Epithelial cell of esophagus (primary cell): ENCODE data around the gene IER3.

Experiments used
- DNase-seq: peaks from one replicate; pipeline ENCODE4 v3.0.0; 2010; ENCODE audit warnings: low read depth
- H3K4me3 ChIP-seq: 2 replicates; pipeline ENCODE4 v1.5.1; 2011; ENCODE audit warnings: mild to moderate bottlenecking, low read length, control low read depth
- CTCF ChIP-seq: IDR thresholded peaks from 2 replicates; pipeline ENCODE4 v1.5.1; 2011; ENCODE audit warnings: low read depth, mild to moderate bottlenecking, low read length, control low read depth, inconsistent platforms; ENCODE audit not compliant: insufficient read depth; ENCODE audit errors: missing control alignments

Gene IER3

GRCh38 chr6:30735668-30736314 is 8.6 kb downstream of the IER3 start:
- no peak for TF ChIP-seq CTCF
- H3K4me3 ChIP-seq: no peak overlapping the region
- DNase-seq: no peak

- no peak for TF ChIP-seq CTCF
- DNase-seq: no peak
- H3K4me3 ChIP-seq: no peak overlapping the region
Measured at GRCh38 chr6:30732237-30732943, 12.0 kb downstream of the IER3 start.

- TF ChIP-seq CTCF: peak; percentile 87
- DNase-seq: peak; percentile 91
- H3K4me3 ChIP-seq: peak overlapping the region; percentile 15
Measured at GRCh38 chr6:30730601-30731435, 13.5 kb downstream of the IER3 start.

- H3K4me3 ChIP-seq: no peak overlapping the region
- TF ChIP-seq CTCF: no peak
- DNase-seq: no peak
Measured at GRCh38 chr6:30727920-30728553, 16.3 kb downstream of the IER3 start.

GRCh38 chr6:30726506-30727413 is 17.6 kb downstream of the IER3 start:
- TF ChIP-seq CTCF: no peak
- no peak overlapping the region for H3K4me3 ChIP-seq
- DNase-seq: no peak
